Activated naive CD4-positive, alpha-beta T cell treated with anti-CD3 and anti-CD28 coated beads, Interleukin-2, amount 50 U/mL, for 24 hours (primary cell): ENCODE measurements around the gene SDK1.

Experiments used
- H3K27ac Mint-ChIP-seq: one replicate; pipeline ENCODE4 v1.8.0; 2021; ENCODE audit warnings: mild to moderate bottlenecking, mixed read lengths
- H3K27me3 Mint-ChIP-seq: one replicate; pipeline ENCODE4 v1.8.0; 2021; ENCODE audit warnings: mixed read lengths
- H3K36me3 Mint-ChIP-seq: one replicate; pipeline ENCODE4 v1.8.0; 2021; ENCODE audit warnings: mixed read lengths
- H3K4me1 Mint-ChIP-seq: one replicate; pipeline ENCODE4 v1.8.0; 2021; ENCODE audit warnings: mixed read lengths
- H3K4me3 Mint-ChIP-seq: one replicate; pipeline ENCODE4 v1.8.0; 2021; ENCODE audit warnings: mild to moderate bottlenecking, mixed read lengths
- H3K9me3 Mint-ChIP-seq: one replicate; pipeline ENCODE4 v1.8.0; 2021; ENCODE audit warnings: mixed read lengths

SDK1 gene

GRCh38 chr7:3358991-3359390 is 57.9 kb downstream of the SDK1 start:
- no peak overlapping the region for H3K4me3 Mint-ChIP-seq
- no peaks in the 10 kb centered on the region for H3K36me3 Mint-ChIP-seq
- H3K27me3 Mint-ChIP-seq: no peaks in the 10 kb centered on the region
- no peaks in the 10 kb centered on the region for H3K9me3 Mint-ChIP-seq
- no peaks in the 10 kb centered on the region for H3K4me1 Mint-ChIP-seq
- H3K27ac Mint-ChIP-seq: no peak overlapping the region

- Mint-ChIP-seq H3K9me3 (no peaks in the 10 kb centered on the region), H3K27me3 (peaks cover 2% of the 10 kb centered on the region), H3K4me1 (peaks cover 12% of the 10 kb centered on the region), H3K4me3 (no peak overlapping the region), H3K27ac (no peak overlapping the region), H3K36me3 (no peaks in the 10 kb centered on the region)
Observed at GRCh38 chr7:3367261-3367660, 66.2 kb downstream of the SDK1 start.

- Mint-ChIP-seq H3K4me3 (no peak overlapping the region), H3K4me1 (peaks cover 12% of the 10 kb centered on the region), H3K27ac (no peak overlapping the region), H3K27me3 (peaks cover 2% of the 10 kb centered on the region), H3K36me3 (no peaks in the 10 kb centered on the region), H3K9me3 (no peaks in the 10 kb centered on the region)
Observed at GRCh38 chr7:3370068-3370830, 69.2 kb downstream of the SDK1 start.

GRCh38 chr7:3370921-3371320 is 69.9 kb downstream of the SDK1 start:
- Mint-ChIP-seq H3K4me3 (no peak overlapping the region), H3K9me3 (no peaks in the 10 kb centered on the region), H3K27me3 (peaks cover 2% of the 10 kb centered on the region), H3K27ac (no peak overlapping the region), H3K36me3 (no peaks in the 10 kb centered on the region), H3K4me1 (peaks cover 12% of the 10 kb centered on the region)

- H3K4me3 Mint-ChIP-seq: no peak overlapping the region
- H3K27me3 Mint-ChIP-seq: peaks cover 2% of the 10 kb centered on the region
- H3K4me1 Mint-ChIP-seq: peaks cover 12% of the 10 kb centered on the region
- H3K9me3 Mint-ChIP-seq: no peaks in the 10 kb centered on the region
- no peaks in the 10 kb centered on the region for H3K36me3 Mint-ChIP-seq
- no peak overlapping the region for H3K27ac Mint-ChIP-seq
Observed at GRCh38 chr7:3371601-3372000, 70.5 kb downstream of the SDK1 start.

GRCh38 chr7:3374239-3374638 is 73.2 kb downstream of the SDK1 start:
- Mint-ChIP-seq H3K36me3 (no peaks in the 10 kb centered on the region), H3K27ac (no peak overlapping the region), H3K4me3 (no peak overlapping the region), H3K4me1 (peaks cover 12% of the 10 kb centered on the region), H3K27me3 (peaks cover 2% of the 10 kb centered on the region), H3K9me3 (no peaks in the 10 kb centered on the region)

- Mint-ChIP-seq H3K27me3 (peaks cover 3% of the 10 kb centered on the region), H3K4me1 (no peaks in the 10 kb centered on the region), H3K4me3 (no peak overlapping the region)
Observed at GRCh38 chr7:3378390-3379150, 77.5 kb downstream of the SDK1 start.

GRCh38 chr7:3380034-3380433 is 79.0 kb downstream of the SDK1 start:
- no peak overlapping the region for H3K4me3 Mint-ChIP-seq
- H3K9me3 Mint-ChIP-seq: no peaks in the 10 kb centered on the region
- H3K27me3 Mint-ChIP-seq: peaks cover 3% of the 10 kb centered on the region
- no peaks in the 10 kb centered on the region for H3K36me3 Mint-ChIP-seq
- no peaks in the 10 kb centered on the region for H3K4me1 Mint-ChIP-seq
- H3K27ac Mint-ChIP-seq: no peak overlapping the region

More at GRCh38 chr7:3378390-3379150, 77.5 kb downstream of the SDK1 start:
- H3K9me3 Mint-ChIP-seq: no peaks in the 10 kb centered on the region
- no peak overlapping the region for H3K27ac Mint-ChIP-seq
- H3K36me3 Mint-ChIP-seq: no peaks in the 10 kb centered on the region

GRCh38 chr7:3380886-3381685 is 80.0 kb downstream of the SDK1 start:
- H3K4me1 Mint-ChIP-seq: no peaks in the 10 kb centered on the region
- H3K27me3 Mint-ChIP-seq: peaks cover 3% of the 10 kb centered on the region
- no peak overlapping the region for H3K4me3 Mint-ChIP-seq
- no peak overlapping the region for H3K27ac Mint-ChIP-seq
- no peaks in the 10 kb centered on the region for H3K36me3 Mint-ChIP-seq
- H3K9me3 Mint-ChIP-seq: no peaks in the 10 kb centered on the region

- Mint-ChIP-seq H3K36me3 (no peaks in the 10 kb centered on the region), H3K27ac (no peak overlapping the region), H3K4me3 (no peak overlapping the region), H3K27me3 (no peaks in the 10 kb centered on the region), H3K4me1 (no peaks in the 10 kb centered on the region), H3K9me3 (no peaks in the 10 kb centered on the region)
Observed at GRCh38 chr7:3386423-3387190, 85.6 kb downstream of the SDK1 start.

- Mint-ChIP-seq H3K36me3 (peaks cover 11% of the 10 kb centered on the region), H3K27ac (no peak overlapping the region), H3K4me3 (no peak overlapping the region), H3K4me1 (no peaks in the 10 kb centered on the region), H3K9me3 (peaks cover 12% of the 10 kb centered on the region), H3K27me3 (no peaks in the 10 kb centered on the region)
Observed at GRCh38 chr7:3393862-3394261, 92.8 kb downstream of the SDK1 start.

- no peak overlapping the region for H3K27ac Mint-ChIP-seq
- H3K4me3 Mint-ChIP-seq: no peak overlapping the region
- H3K9me3 Mint-ChIP-seq: peaks cover 16% of the 10 kb centered on the region
- H3K36me3 Mint-ChIP-seq: peaks cover 11% of the 10 kb centered on the region
- no peaks in the 10 kb centered on the region for H3K4me1 Mint-ChIP-seq
- H3K27me3 Mint-ChIP-seq: no peaks in the 10 kb centered on the region
Observed at GRCh38 chr7:3397324-3397723, 96.3 kb downstream of the SDK1 start.

- H3K4me1 Mint-ChIP-seq: no peaks in the 10 kb centered on the region
- H3K27ac Mint-ChIP-seq: no peak overlapping the region
- H3K4me3 Mint-ChIP-seq: no peak overlapping the region
- H3K36me3 Mint-ChIP-seq: peaks cover 7% of the 10 kb centered on the region
- H3K27me3 Mint-ChIP-seq: no peaks in the 10 kb centered on the region
- H3K9me3 Mint-ChIP-seq: peaks cover 16% of the 10 kb centered on the region
Observed at GRCh38 chr7:3399858-3400257, 98.8 kb downstream of the SDK1 start.

- H3K27me3 Mint-ChIP-seq: no peaks in the 10 kb centered on the region
- H3K4me3 Mint-ChIP-seq: no peak overlapping the region
- H3K27ac Mint-ChIP-seq: no peak overlapping the region
- H3K36me3 Mint-ChIP-seq: no peaks in the 10 kb centered on the region
- H3K4me1 Mint-ChIP-seq: peaks cover 12% of the 10 kb centered on the region
- no peaks in the 10 kb centered on the region for H3K9me3 Mint-ChIP-seq
Observed at GRCh38 chr7:3404501-3404900, 103.4 kb downstream of the SDK1 start.
